H9 (cell line): ENCODE data around the gene SPRR2E. TPM values are rescaled to one million over a fixed set of nuclear protein-coding genes. Genes with fewer than 3 reads are reported as not detected.

Experiments
- DNase-seq: peaks from one replicate; pipeline ENCODE4 v3.0.0-alpha.2; 2017
- H2AFZ ChIP-seq: one replicate; pipeline ENCODE4 v1.6.1; 2013; ENCODE audit warnings: mild to moderate bottlenecking, low read length, control low read depth, moderate library complexity
- H2AK5ac ChIP-seq: 2 replicates; pipeline ENCODE4 v1.6.1; 2013; ENCODE audit warnings: low read length, control low read depth, mixed read lengths; ENCODE audit not compliant: insufficient read length
- H2BK120ac ChIP-seq: one replicate; pipeline ENCODE4 v1.6.1; 2013; ENCODE audit warnings: low read depth, mild to moderate bottlenecking, low read length, control low read depth, inconsistent platforms; ENCODE audit not compliant: poor library complexity, severe bottlenecking
- H2BK12ac ChIP-seq: 2 replicates; pipeline ENCODE4 v1.6.1; 2013; ENCODE audit warnings: low read length, control low read depth, mixed read lengths, low read depth; ENCODE audit not compliant: insufficient read length
- H2BK15ac ChIP-seq: 2 replicates; pipeline ENCODE4 v1.6.1; 2013; ENCODE audit warnings: low read depth, low read length, control low read depth
- H2BK20ac ChIP-seq: one replicate; pipeline ENCODE4 v1.6.1; 2013; ENCODE audit warnings: low read depth, mild to moderate bottlenecking, low read length, control low read depth, inconsistent platforms; ENCODE audit not compliant: poor library complexity, severe bottlenecking
- H2BK5ac ChIP-seq: 2 replicates; pipeline ENCODE4 v1.6.1; 2013; ENCODE audit warnings: low read length, control low read depth, mixed read lengths; ENCODE audit not compliant: insufficient read length
- H3K14ac ChIP-seq: 2 replicates; pipeline ENCODE4 v1.6.1; 2013; ENCODE audit warnings: low read length, control low read depth; ENCODE audit not compliant: insufficient read depth
- H3K18ac ChIP-seq: 2 replicates; pipeline ENCODE4 v1.6.1; 2013; ENCODE audit warnings: low read depth, mild to moderate bottlenecking, mixed read lengths, low read length, control low read depth; ENCODE audit not compliant: insufficient read length
- H3K23ac ChIP-seq: 2 replicates; pipeline ENCODE4 v1.6.1; 2013; ENCODE audit warnings: low read length, control low read depth, mixed read lengths, low read depth; ENCODE audit not compliant: insufficient read length
- H3K23me2 ChIP-seq: 2 replicates; pipeline ENCODE4 v1.6.1; 2013; ENCODE audit warnings: low read depth, mild to moderate bottlenecking, mixed read lengths, low read length, control low read depth; ENCODE audit not compliant: insufficient read length, poor library complexity, severe bottlenecking
- H3K27ac ChIP-seq: 2 replicates; pipeline ENCODE4 v1.5.1; 2013; ENCODE audit warnings: low read length, control low read depth, mixed read lengths, low read depth; ENCODE audit not compliant: insufficient read length
- H3K27me3 ChIP-seq: 2 replicates; pipeline ENCODE4 v1.6.1; 2013; ENCODE audit warnings: low read length, control low read depth, inconsistent platforms; ENCODE audit not compliant: insufficient read depth
- H3K4ac ChIP-seq: 2 replicates; pipeline ENCODE4 v1.6.1; 2013; ENCODE audit warnings: low read depth, mild to moderate bottlenecking, control low read depth, inconsistent platforms, low read length, moderate library complexity
- H3K4me1 ChIP-seq: 2 replicates; pipeline ENCODE4 v1.6.1; 2013; ENCODE audit warnings: low read length, control low read depth, inconsistent platforms; ENCODE audit not compliant: insufficient read depth
- H3K4me2 ChIP-seq: 2 replicates; pipeline ENCODE4 v1.6.1; 2013; ENCODE audit warnings: low read length, control low read depth, mixed read lengths; ENCODE audit not compliant: insufficient read length, insufficient read depth
- H3K56ac ChIP-seq: 2 replicates; pipeline ENCODE4 v1.6.1; 2013; ENCODE audit warnings: low read depth, mild to moderate bottlenecking, mixed read lengths, low read length, control low read depth; ENCODE audit not compliant: insufficient read length
- H3K79me1 ChIP-seq: 2 replicates; pipeline ENCODE4 v1.6.1; 2013; ENCODE audit warnings: low read depth, mild to moderate bottlenecking, moderate library complexity, low read length, control low read depth, inconsistent platforms; ENCODE audit not compliant: insufficient read depth, poor library complexity, severe bottlenecking
- H3K79me2 ChIP-seq: 2 replicates; pipeline ENCODE4 v1.6.1; 2013; ENCODE audit warnings: low read length, control low read depth, inconsistent platforms; ENCODE audit not compliant: insufficient read depth
- H3K9ac ChIP-seq: 2 replicates; pipeline ENCODE4 v1.6.1; 2013; ENCODE audit warnings: low read length, control low read depth, mixed read lengths; ENCODE audit not compliant: insufficient read length; ENCODE audit errors: extremely low read depth
- H3K9me3 ChIP-seq: one replicate; pipeline ENCODE4 v1.6.1; 2013; ENCODE audit warnings: low read depth, low read length, inconsistent platforms; ENCODE audit not compliant: control insufficient read depth
- H3T11ph ChIP-seq: one replicate; pipeline ENCODE4 v1.6.1; 2013; ENCODE audit warnings: mild to moderate bottlenecking, low read length, control low read depth, inconsistent platforms
- H4K20me1 ChIP-seq: one replicate; pipeline ENCODE4 v1.6.1; 2013; ENCODE audit not compliant: control insufficient read depth, insufficient read length, insufficient read depth
- H4K5ac ChIP-seq: 2 replicates; pipeline ENCODE4 v1.6.1; 2013; ENCODE audit warnings: low read depth, mild to moderate bottlenecking, mixed read lengths, low read length, control low read depth; ENCODE audit not compliant: insufficient read length
- H4K8ac ChIP-seq: replicated peaks from 2 replicates; pipeline ENCODE4 v1.6.1; 2013; ENCODE audit warnings: low read length, control low read depth, mixed read lengths, low read depth; ENCODE audit not compliant: insufficient read length
- H4K91ac ChIP-seq: 2 replicates; pipeline ENCODE4 v1.6.1; 2013; ENCODE audit warnings: low read depth, mild to moderate bottlenecking, moderate library complexity, mixed read lengths, low read length, control low read depth; ENCODE audit not compliant: insufficient read length
- H3K27ac Mint-ChIP-seq, 3 experiments: 2 replicates in 2 of 3; 3 replicates in 1 of 3; pipeline ENCODE4 v1.8.0; 2020 to 2021; ENCODE audit warnings: mixed read lengths in 3 of 3, mild to moderate bottlenecking in 1 of 3, moderate library complexity in 1 of 3
- H3K27me3 Mint-ChIP-seq: 2 replicates; pipeline ENCODE4 v1.8.0; 2021; ENCODE audit warnings: low read depth, mild to moderate bottlenecking, moderate library complexity, mixed read lengths
- H3K36me3 Mint-ChIP-seq, 3 experiments: 2 replicates in 2 of 3; 3 replicates in 1 of 3; pipeline ENCODE4 v1.8.0; 2020 to 2021; ENCODE audit warnings: low read depth in 3 of 3, mixed read lengths in 3 of 3; ENCODE audit not compliant: insufficient read depth in 1 of 3
- H3K4me1 Mint-ChIP-seq, 2 experiments: 2 replicates each; pipeline ENCODE4 v1.8.0; 2020; ENCODE audit warnings: mixed read lengths in 2 of 2
- H3K4me3 Mint-ChIP-seq, 2 experiments: 2 replicates in 1 of 2; 3 replicates in 1 of 2; pipeline ENCODE4 v1.8.0; 2020 to 2021; ENCODE audit warnings: mild to moderate bottlenecking in 2 of 2, mixed read lengths in 2 of 2, moderate library complexity in 1 of 2
- H3K9me3 Mint-ChIP-seq, 2 experiments: 2 replicates in 1 of 2; 3 replicates in 1 of 2; pipeline ENCODE4 v1.8.0; 2020; ENCODE audit warnings: mild to moderate bottlenecking in 2 of 2, mixed read lengths in 2 of 2, moderate library complexity in 1 of 2
- CTCF ChIP-seq: fragments of 200-600 bp; sonication (generic); conservative IDR thresholded peaks from 3 replicates; pipeline ENCODE4 v1.8.0; 2021; ENCODE audit warnings: antibody characterized with exemption, mild to moderate bottlenecking
- WGBS: extraction: QIAGEN DNeasy Blood & Tissue Kit; methylation state at CpG from one replicate; pipeline ENCODE4 v1.1.7; 2013; ENCODE audit warnings: missing lambda C conversion rate, low lambda C conversion rate, mixed read lengths; ENCODE audit not compliant: insufficient read length; ENCODE audit errors: extremely low coverage; 5-methylcytosine and 5-hydroxymethylcytosine counted together
- total RNA-seq: library from RNA; stranded (reverse); gene quantifications from 2 replicates; pipeline ENCODE4 v1.2.1, GENCODE V29; 2021

Gene SPRR2E
- total RNA-seq, 1 experiment from 2014 or later = not detected

- Mint-ChIP-seq H3K4me3 (peak overlapping the region; percentile 33 to 68; a peak in 4 of 5 replicates), H3K27ac (peak overlapping the region; percentile 99 to 100 (median 99)), H3K4me1 (peaks cover 41 to 49% of the 10 kb centered on the region in 2 experiments), H3K27me3 (peaks cover 34% of the 10 kb centered on the region), H3K36me3 (peaks cover 16 to 38% (median 31%) of the 10 kb centered on the region in 3 experiments), H3K9me3 (peaks cover 43 to 45% of the 10 kb centered on the region in 2 experiments)
- no peak overlapping the region for H2BK12ac ChIP-seq
- H3K14ac ChIP-seq = no peak overlapping the region
- H3K4me2 ChIP-seq = peak overlapping the region; percentile 1
- H3K79me2 ChIP-seq = no peaks in the 10 kb centered on the region
- no peak overlapping the region for H4K8ac ChIP-seq
- no peak overlapping the region for H3T11ph ChIP-seq
- H4K20me1 ChIP-seq = no peaks in the 10 kb centered on the region
- peak overlapping the region; percentile 39 for H3K9ac ChIP-seq
- no peak overlapping the region for H2BK120ac ChIP-seq
- no peak for TF ChIP-seq CTCF
- peak overlapping the region; percentile 98 for H3K27ac ChIP-seq
- H3K23ac ChIP-seq = no peak overlapping the region
- peaks cover 8% of the 10 kb centered on the region for H3K4me1 ChIP-seq
- H3K23me2 ChIP-seq = no peaks in the 10 kb centered on the region
- H3K18ac ChIP-seq = peak overlapping the region; percentile 32
- H2BK20ac ChIP-seq = no peak overlapping the region
- no CpG with 5 or more reads among the region's 3 CpGs for WGBS
- peak overlapping the region; percentile 79 for H4K5ac ChIP-seq
- no peak overlapping the region for H3K4ac ChIP-seq
- no peak overlapping the region for H2BK15ac ChIP-seq
- no peaks in the 10 kb centered on the region for H3K27me3 ChIP-seq
- H2BK5ac ChIP-seq = no peak overlapping the region
- H3K9me3 ChIP-seq = no peaks in the 10 kb centered on the region
- H2AFZ ChIP-seq = no peak overlapping the region
- no peak overlapping the region for H3K56ac ChIP-seq
- no peak overlapping the region for H4K91ac ChIP-seq
- peak; percentile 78 for DNase-seq
- H3K79me1 ChIP-seq = no peaks in the 10 kb centered on the region
- no peak overlapping the region for H2AK5ac ChIP-seq
These were observed 28.6 kb upstream of the SPRR2E start for GRCh38 chr1:153122831-153123421.
